ENCODE results near the gene MRPS23. TPM values are rescaled to one million over a fixed set of nuclear protein-coding genes. Genes with fewer than 3 reads are reported as not detected.

The MRPS23 gene
- total and polyA plus RNA-seq, 2 of the 13 experiments (the other 11 are each of a cell fraction or from before 2014, with no cell fraction given): 63.2 to 181 TPM

GRCh38 chr17:57838453-57838852 lies 11.4 kb downstream of the MRPS23 start (continued):
- TF ChIP-seq AKNA (CRISPR knock-in tag; IDR thresholded peaks at IDR 0.05; ENCODE audit: borderline replicate concordance): no peak
- TF ChIP-seq ZNF674 (CRISPR knock-in tag; IDR thresholded peaks at IDR 0.05; ENCODE audit: low read depth): no peak
- TF ChIP-seq, protein P1, sequence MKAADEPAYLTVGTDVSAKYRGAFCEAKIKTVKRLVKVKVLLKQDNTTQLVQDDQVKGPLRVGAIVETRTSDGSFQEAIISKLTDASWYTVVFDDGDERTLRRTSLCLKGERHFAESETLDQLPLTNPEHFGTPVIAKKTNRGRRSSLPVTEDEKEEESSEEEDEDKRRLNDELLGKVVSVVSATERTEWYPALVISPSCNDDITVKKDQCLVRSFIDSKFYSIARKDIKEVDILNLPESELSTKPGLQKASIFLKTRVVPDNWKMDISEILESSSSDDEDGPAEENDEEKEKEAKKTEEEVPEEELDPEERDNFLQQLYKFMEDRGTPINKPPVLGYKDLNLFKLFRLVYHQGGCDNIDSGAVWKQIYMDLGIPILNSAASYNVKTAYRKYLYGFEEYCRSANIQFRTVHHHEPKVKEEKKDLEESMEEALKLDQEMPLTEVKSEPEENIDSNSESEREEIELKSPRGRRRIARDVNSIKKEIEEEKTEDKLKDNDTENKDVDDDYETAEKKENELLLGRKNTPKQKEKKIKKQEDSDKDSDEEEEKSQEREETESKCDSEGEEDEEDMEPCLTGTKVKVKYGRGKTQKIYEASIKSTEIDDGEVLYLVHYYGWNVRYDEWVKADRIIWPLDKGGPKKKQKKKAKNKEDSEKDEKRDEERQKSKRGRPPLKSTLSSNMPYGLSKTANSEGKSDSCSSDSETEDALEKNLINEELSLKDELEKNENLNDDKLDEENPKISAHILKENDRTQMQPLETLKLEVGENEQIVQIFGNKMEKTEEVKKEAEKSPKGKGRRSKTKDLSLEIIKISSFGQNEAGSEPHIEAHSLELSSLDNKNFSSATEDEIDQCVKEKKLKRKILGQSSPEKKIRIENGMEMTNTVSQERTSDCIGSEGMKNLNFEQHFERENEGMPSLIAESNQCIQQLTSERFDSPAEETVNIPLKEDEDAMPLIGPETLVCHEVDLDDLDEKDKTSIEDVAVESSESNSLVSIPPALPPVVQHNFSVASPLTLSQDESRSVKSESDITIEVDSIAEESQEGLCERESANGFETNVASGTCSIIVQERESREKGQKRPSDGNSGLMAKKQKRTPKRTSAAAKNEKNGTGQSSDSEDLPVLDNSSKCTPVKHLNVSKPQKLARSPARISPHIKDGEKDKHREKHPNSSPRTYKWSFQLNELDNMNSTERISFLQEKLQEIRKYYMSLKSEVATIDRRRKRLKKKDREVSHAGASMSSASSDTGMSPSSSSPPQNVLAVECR (CRISPR knock-in tag; IDR thresholded peaks at IDR 0.05; ENCODE audit: borderline replicate concordance): peak; percentile 81; the same call in 1 of the 2 replicates
- TF ChIP-seq MTF2 (CRISPR knock-in tag; IDR thresholded peaks at IDR 0.05; ENCODE audit: borderline replicate concordance): no peak
- TF ChIP-seq, protein P2, sequence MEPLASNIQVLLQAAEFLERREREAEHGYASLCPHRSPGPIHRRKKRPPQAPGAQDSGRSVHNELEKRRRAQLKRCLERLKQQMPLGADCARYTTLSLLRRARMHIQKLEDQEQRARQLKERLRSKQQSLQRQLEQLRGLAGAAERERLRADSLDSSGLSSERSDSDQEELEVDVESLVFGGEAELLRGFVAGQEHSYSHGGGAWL (CRISPR knock-in tag; IDR thresholded peaks at IDR 0.05): no peak
- no peak for TF ChIP-seq KLF13 (CRISPR knock-in tag; IDR thresholded peaks at IDR 0.05)
- no peak for TF ChIP-seq ATF5 (CRISPR knock-in tag; IDR thresholded peaks at IDR 0.05; ENCODE audit: low read depth)
- TF ChIP-seq FOSL2 (CRISPR knock-in tag; IDR thresholded peaks at IDR 0.05): peak; percentile 61
- peak; percentile 60; the same call in 1 of the 2 replicates for TF ChIP-seq ZNF205 (CRISPR knock-in tag; IDR thresholded peaks at IDR 0.05)
- no peak for TF ChIP-seq ZNF251 (CRISPR knock-in tag; IDR thresholded peaks at IDR 0.05)
- no peak for TF ChIP-seq NPAS2 (CRISPR knock-in tag; IDR thresholded peaks at IDR 0.05; ENCODE audit: borderline replicate concordance)
- TF ChIP-seq ZNF691 (CRISPR knock-in tag; IDR thresholded peaks at IDR 0.05; ENCODE audit: borderline replicate concordance, low read depth): no peak; the same call in 1 of the 2 replicates
- no peak for TF ChIP-seq NR1H2 (CRISPR knock-in tag; IDR thresholded peaks at IDR 0.05; ENCODE audit: borderline replicate concordance, low read depth)
- TF ChIP-seq, protein P3, sequence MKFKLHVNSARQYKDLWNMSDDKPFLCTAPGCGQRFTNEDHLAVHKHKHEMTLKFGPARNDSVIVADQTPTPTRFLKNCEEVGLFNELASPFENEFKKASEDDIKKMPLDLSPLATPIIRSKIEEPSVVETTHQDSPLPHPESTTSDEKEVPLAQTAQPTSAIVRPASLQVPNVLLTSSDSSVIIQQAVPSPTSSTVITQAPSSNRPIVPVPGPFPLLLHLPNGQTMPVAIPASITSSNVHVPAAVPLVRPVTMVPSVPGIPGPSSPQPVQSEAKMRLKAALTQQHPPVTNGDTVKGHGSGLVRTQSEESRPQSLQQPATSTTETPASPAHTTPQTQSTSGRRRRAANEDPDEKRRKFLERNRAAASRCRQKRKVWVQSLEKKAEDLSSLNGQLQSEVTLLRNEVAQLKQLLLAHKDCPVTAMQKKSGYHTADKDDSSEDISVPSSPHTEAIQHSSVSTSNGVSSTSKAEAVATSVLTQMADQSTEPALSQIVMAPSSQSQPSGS (CRISPR knock-in tag; IDR thresholded peaks at IDR 0.05): peak; percentile 87; the same call in 1 of the 2 replicates
- TF ChIP-seq SRSF1 (optimal IDR thresholded peaks at IDR 0.05; ENCODE audit: low read depth, low read length): no peak
- no peak for TF ChIP-seq MAFF (IDR thresholded peaks at IDR 0.05; ENCODE audit: low read depth, low read length)
- TF ChIP-seq ATM (IDR thresholded peaks at IDR 0.05; ENCODE audit: borderline replicate concordance): no peak

All from HepG2 (cell line).